8988T (cell line): ENCODE measurements around the gene EFNA2.
"Not testable (repeated sequence)": the region's sequence is repeated elsewhere in the genome, so short reads cannot be mapped to it uniquely, and the experiment has no call there.

Experiments
- DNase-seq: peaks from one replicate; pipeline ENCODE4 v3.0.0; 2011

Gene EFNA2

GRCh38 chr19:1285737-1286360 is at the start of gene EFNA2:
EFNA2 (plus strand) TSS chr19:1285873; CDS start chr19:1286169, 296 bp downstream.
- DNase-seq, result no peak

- DNase-seq, result no peak
These were observed 49.1 kb upstream of the EFNA2 start for GRCh38 chr19:1236576-1236975.

- DNase-seq, result no peak
These were observed 48.5 kb upstream of the EFNA2 start for GRCh38 chr19:1237027-1237659.

GRCh38 chr19:1237754-1238368 is 47.8 kb upstream of the EFNA2 start, which contains the start of gene CBARP:
CBARP (minus strand) TSS chr19:1238005; CDS start chr19:1236100, 1,905 bp downstream.
- peak; percentile 82 for DNase-seq

GRCh38 chr19:1238369-1239303 is 47.0 kb upstream of the EFNA2 start:
- no peak for DNase-seq

- DNase-seq, result no peak
These were observed 46.3 kb upstream of the EFNA2 start for GRCh38 chr19:1239420-1239795.

GRCh38 chr19:1239796-1240737 is 45.6 kb upstream of the EFNA2 start:
- peak; percentile 100 for DNase-seq

GRCh38 chr19:1240925-1241324 is 44.7 kb upstream of the EFNA2 start:
- DNase-seq, result no peak

- peak; percentile 99 for DNase-seq
These were observed 44.1 kb upstream of the EFNA2 start, which contains the start of gene ATP5F1D for GRCh38 chr19:1241417-1242095. ATP5F1D (plus strand) TSS chr19:1241751; CDS start chr19:1241851, 100 bp downstream.

- peak; percentile 99 for DNase-seq
These were observed 41.6 kb upstream of the EFNA2 start for GRCh38 chr19:1243768-1244692.

GRCh38 chr19:1244693-1245451 is 40.8 kb upstream of the EFNA2 start:
- DNase-seq, result no peak

- DNase-seq, result no peak
These were observed 40.0 kb upstream of the EFNA2 start for GRCh38 chr19:1245494-1246264.

GRCh38 chr19:1246265-1247087 is 39.2 kb upstream of the EFNA2 start:
- not testable (repeated sequence) for DNase-seq

GRCh38 chr19:1247748-1248138 is 37.9 kb upstream of the EFNA2 start:
- DNase-seq, result no peak

GRCh38 chr19:1248139-1248785 is 37.4 kb upstream of the EFNA2 start, which contains the start of gene MIDN:
MIDN (plus strand) TSS chr19:1248583; CDS start chr19:1250297, 1,714 bp downstream.
- peak; percentile 90 for DNase-seq

GRCh38 chr19:1248786-1249297 is 36.8 kb upstream of the EFNA2 start:
- peak; percentile 93 for DNase-seq
